Parathyroid adenoma (tissue), 2 donors: ENCODE data around the gene PLA2G2A.

Experiments
- H2AFZ ChIP-seq: fragments of 300-600 bp; sonication (generic); one replicate; pipeline ENCODE4 v1.7.0; 2017; ENCODE audit warnings: antibody characterized with exemption, mild to moderate bottlenecking
- H3K27ac ChIP-seq: fragments of 300-600 bp; sonication (generic); one replicate; pipeline ENCODE4 v1.7.0; 2017
- H3K27me3 ChIP-seq: fragments of 300-600 bp; sonication (generic); one replicate; pipeline ENCODE4 v1.7.0; 2017; ENCODE audit warnings: low read length; ENCODE audit not compliant: control insufficient read depth, insufficient read depth
- H3K36me3 ChIP-seq: fragments of 300-600 bp; sonication (generic); one replicate; pipeline ENCODE4 v1.7.0; 2017; ENCODE audit warnings: low read length; ENCODE audit not compliant: control insufficient read depth, insufficient read depth
- H3K4me1 ChIP-seq: fragments of 300-600 bp; sonication (generic); one replicate; pipeline ENCODE4 v1.7.0; 2017; ENCODE audit warnings: control low read depth
- H3K4me2 ChIP-seq: fragments of 300-600 bp; sonication (generic); one replicate; pipeline ENCODE4 v1.7.0; 2017; ENCODE audit warnings: low read length
- H3K4me3 ChIP-seq: fragments of 300-600 bp; sonication (generic); one replicate; pipeline ENCODE4 v1.7.0; 2017; ENCODE audit warnings: low read depth, low read length
- H3K79me2 ChIP-seq: fragments of 300-600 bp; sonication (generic); one replicate; pipeline ENCODE4 v1.7.0; 2017; ENCODE audit warnings: control low read depth
- H3K9ac ChIP-seq: fragments of 300-600 bp; sonication (generic); one replicate; pipeline ENCODE4 v1.7.0; 2017; ENCODE audit warnings: mild to moderate bottlenecking
- H3K9me3 ChIP-seq: fragments of 300-600 bp; sonication (generic); one replicate; pipeline ENCODE4 v1.7.0; 2017; ENCODE audit warnings: low read length; ENCODE audit not compliant: control insufficient read depth
- CTCF ChIP-seq: fragments of 300-600 bp; sonication (generic); IDR thresholded peaks from one replicate; pipeline ENCODE4 v1.7.0; 2017; ENCODE audit warnings: antibody characterized with exemption, mild to moderate bottlenecking
- donor health status: primary hyperparathyroidism.

Gene PLA2G2A

GRCh38 chr1:19945914-19946313 lies 33.5 kb downstream of the PLA2G2A start:
- H3K36me3 ChIP-seq: no peaks in the 10 kb centered on the region
- no peaks in the 10 kb centered on the region for H3K9me3 ChIP-seq
- H3K79me2 ChIP-seq: no peaks in the 10 kb centered on the region
- no peak overlapping the region for H3K27ac ChIP-seq
- peaks cover 3% of the 10 kb centered on the region for H3K4me1 ChIP-seq
- H3K27me3 ChIP-seq: no peaks in the 10 kb centered on the region
- no peak overlapping the region for H3K9ac ChIP-seq
- no peak for TF ChIP-seq CTCF
- H3K4me3 ChIP-seq: no peak overlapping the region
- no peak overlapping the region for H2AFZ ChIP-seq
- H3K4me2 ChIP-seq: no peak overlapping the region

DNA sequence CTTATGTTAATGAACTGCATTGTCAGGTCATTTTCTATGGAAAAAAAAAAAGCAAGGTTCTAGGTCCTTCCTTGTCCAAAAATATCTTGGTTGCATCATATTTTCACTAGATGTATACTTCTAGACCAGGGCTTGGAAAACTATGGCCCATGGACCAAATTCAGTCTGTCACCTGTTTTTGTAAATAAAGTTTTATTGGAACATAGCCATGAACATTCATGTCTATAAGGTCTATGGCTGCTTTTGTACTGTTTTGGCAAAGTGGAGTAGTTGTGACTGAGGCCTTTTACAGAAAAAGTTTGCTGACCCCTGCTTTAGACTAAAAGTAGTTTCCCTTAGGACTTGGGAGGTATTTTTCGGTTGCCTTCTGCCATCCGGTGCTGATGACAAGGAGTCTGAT lies 36.8 kb downstream of the PLA2G2A start:
- no peaks in the 10 kb centered on the region for H3K79me2 ChIP-seq
- no peak overlapping the region for H3K9ac ChIP-seq
- no peaks in the 10 kb centered on the region for H3K9me3 ChIP-seq
- H2AFZ ChIP-seq: no peak overlapping the region
- H3K27me3 ChIP-seq: no peaks in the 10 kb centered on the region
- H3K4me3 ChIP-seq: no peak overlapping the region
- H3K27ac ChIP-seq: no peak overlapping the region
- no peak for TF ChIP-seq CTCF
- no peaks in the 10 kb centered on the region for H3K36me3 ChIP-seq
- H3K4me1 ChIP-seq: peaks cover 3% of the 10 kb centered on the region
- H3K4me2 ChIP-seq: no peak overlapping the region

DNA sequence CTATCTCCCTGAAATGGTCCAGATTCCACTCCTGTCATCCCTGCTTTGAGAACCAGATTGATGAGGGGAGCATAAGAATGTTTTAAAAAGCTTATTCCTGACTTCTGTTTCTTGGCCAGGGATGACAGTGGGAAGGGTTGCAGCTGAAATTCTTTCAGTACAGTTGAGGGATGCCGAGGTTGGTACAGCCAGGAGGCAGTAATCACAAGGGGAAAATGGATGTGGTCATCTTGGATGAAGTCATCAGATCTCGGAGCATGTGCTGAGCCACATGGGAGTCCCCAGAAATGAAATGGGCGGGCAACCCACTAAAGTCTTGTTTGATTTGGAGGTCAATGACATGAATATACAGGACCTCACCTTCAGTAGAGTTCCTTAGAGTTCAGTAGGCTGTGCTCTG lies 37.3 kb downstream of the PLA2G2A start:
- no peak overlapping the region for H3K9ac ChIP-seq
- no peak for TF ChIP-seq CTCF
- no peaks in the 10 kb centered on the region for H3K9me3 ChIP-seq
- H3K36me3 ChIP-seq: no peaks in the 10 kb centered on the region
- no peak overlapping the region for H3K4me2 ChIP-seq
- no peak overlapping the region for H3K27ac ChIP-seq
- no peak overlapping the region for H2AFZ ChIP-seq
- no peaks in the 10 kb centered on the region for H3K27me3 ChIP-seq
- no peak overlapping the region for H3K4me3 ChIP-seq
- H3K4me1 ChIP-seq: peaks cover 3% of the 10 kb centered on the region
- no peaks in the 10 kb centered on the region for H3K79me2 ChIP-seq

DNA sequence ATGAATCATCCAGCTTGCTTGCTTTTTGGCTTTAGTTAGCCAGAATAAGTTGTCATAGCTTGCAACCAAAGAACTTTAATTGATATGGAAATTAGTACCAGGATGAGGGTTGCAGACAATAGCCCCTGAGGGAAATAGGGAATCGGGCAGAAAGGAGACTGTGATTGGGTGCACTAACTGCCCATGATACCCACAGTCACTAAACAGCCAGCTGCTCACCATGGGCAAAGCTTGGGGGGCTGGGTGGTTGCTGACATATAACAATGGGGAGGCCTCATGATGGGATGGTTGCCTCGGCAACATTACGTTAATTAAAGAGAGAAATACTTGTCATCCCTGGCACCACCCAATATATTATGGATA lies 38.2 kb downstream of the PLA2G2A start:
- Histone ChIP-seq H3K9ac (no peak overlapping the region), H3K27ac (no peak overlapping the region)
- no peak for TF ChIP-seq CTCF

GRCh38 chr1:19940486-19941205 lies 38.8 kb downstream of the PLA2G2A start:
- no peak overlapping the region for H3K4me3 ChIP-seq
- H3K9ac ChIP-seq: no peak overlapping the region
- H3K9me3 ChIP-seq: no peaks in the 10 kb centered on the region
- no peak overlapping the region for H3K4me2 ChIP-seq
- no peak overlapping the region for H2AFZ ChIP-seq
- TF ChIP-seq CTCF: no peak
- no peak overlapping the region for H3K27ac ChIP-seq
- H3K79me2 ChIP-seq: no peaks in the 10 kb centered on the region
- H3K4me1 ChIP-seq: no peaks in the 10 kb centered on the region
- H3K36me3 ChIP-seq: no peaks in the 10 kb centered on the region
- no peaks in the 10 kb centered on the region for H3K27me3 ChIP-seq

More for the DNA sequence above, 38.2 kb downstream of the PLA2G2A start:
- no peaks in the 10 kb centered on the region for H3K36me3 ChIP-seq
- no peaks in the 10 kb centered on the region for H3K27me3 ChIP-seq
- no peak overlapping the region for H3K4me2 ChIP-seq
- H3K4me3 ChIP-seq: no peak overlapping the region
- no peaks in the 10 kb centered on the region for H3K9me3 ChIP-seq
- H3K4me1 ChIP-seq: peaks cover 3% of the 10 kb centered on the region
- no peak overlapping the region for H2AFZ ChIP-seq
- H3K79me2 ChIP-seq: no peaks in the 10 kb centered on the region
